ENCODE measurements around the gene DMD.
"Not testable (repeated sequence)": the region's sequence is repeated elsewhere in the genome, so short reads cannot be mapped to it uniquely, and the experiment has no call there.

The DMD gene

GRCh38 chrX:32778965-32779364, 432.4 kb downstream of the DMD start:
- H3K4me3 ChIP-seq (ENCODE audit: control insufficient read depth, low read depth, low read length) = no peak overlapping the region
- DNase-seq (ENCODE audit: low read depth) = no peak
- TF ChIP-seq CTCF (conservative IDR thresholded peaks at IDR 0.05; ENCODE audit: control insufficient read depth, insufficient read depth, low read depth, low read length) = no peak

- H3K4me3 ChIP-seq (ENCODE audit: control insufficient read depth, low read depth, low read length) = no peak overlapping the region
- TF ChIP-seq CTCF (conservative IDR thresholded peaks at IDR 0.05; ENCODE audit: control insufficient read depth, insufficient read depth, low read depth, low read length) = no peak
- no peak for DNase-seq (ENCODE audit: low read depth)
Observed at GRCh38 chrX:32774966-32775365, 436.4 kb downstream of the DMD start.

- no peak overlapping the region for H3K4me3 ChIP-seq (ENCODE audit: control insufficient read depth, low read depth, low read length)
- no peak for TF ChIP-seq CTCF (conservative IDR thresholded peaks at IDR 0.05; ENCODE audit: control insufficient read depth, insufficient read depth, low read depth, low read length)
- DNase-seq (ENCODE audit: low read depth) = no peak
Observed at GRCh38 chrX:32749070-32749469, 462.3 kb downstream of the DMD start.

- no peak overlapping the region for H3K4me3 ChIP-seq (ENCODE audit: control insufficient read depth, low read depth, low read length)
- no peak for TF ChIP-seq CTCF (conservative IDR thresholded peaks at IDR 0.05; ENCODE audit: control insufficient read depth, insufficient read depth, low read depth, low read length)
- DNase-seq (ENCODE audit: low read depth) = no peak
Observed at GRCh38 chrX:32745323-32745722, 466.0 kb downstream of the DMD start.

- no peak overlapping the region for H3K4me3 ChIP-seq (ENCODE audit: control insufficient read depth, low read depth, low read length)
- no peak for DNase-seq (ENCODE audit: low read depth)
- no peak for TF ChIP-seq CTCF (conservative IDR thresholded peaks at IDR 0.05; ENCODE audit: control insufficient read depth, insufficient read depth, low read depth, low read length)
Observed at GRCh38 chrX:32744921-32745320, 466.4 kb downstream of the DMD start.

- no peak overlapping the region for H3K4me3 ChIP-seq (ENCODE audit: control insufficient read depth, low read depth, low read length)
- DNase-seq (ENCODE audit: low read depth) = no peak
- no peak for TF ChIP-seq CTCF (conservative IDR thresholded peaks at IDR 0.05; ENCODE audit: control insufficient read depth, insufficient read depth, low read depth, low read length)
Observed at GRCh38 chrX:32741910-32742309, 469.4 kb downstream of the DMD start.

GRCh38 chrX:32708542-32708941, 502.8 kb downstream of the DMD start:
- H3K4me3 ChIP-seq (ENCODE audit: control insufficient read depth, low read depth, low read length) = no peak overlapping the region
- no peak for TF ChIP-seq CTCF (conservative IDR thresholded peaks at IDR 0.05; ENCODE audit: control insufficient read depth, insufficient read depth, low read depth, low read length)
- DNase-seq (ENCODE audit: low read depth) = no peak

GRCh38 chrX:32705385-32705784, 506.0 kb downstream of the DMD start:
- DNase-seq (ENCODE audit: low read depth) = not testable (repeated sequence)

More at GRCh38 chrX:32705385-32705784, 506.0 kb downstream of the DMD start:
- H3K4me3 ChIP-seq (ENCODE audit: control insufficient read depth, low read depth, low read length) = not testable (repeated sequence)

Measured in fibroblast of mammary gland (primary cell).